ENCODE results near the gene PRDM12.

DNA sequence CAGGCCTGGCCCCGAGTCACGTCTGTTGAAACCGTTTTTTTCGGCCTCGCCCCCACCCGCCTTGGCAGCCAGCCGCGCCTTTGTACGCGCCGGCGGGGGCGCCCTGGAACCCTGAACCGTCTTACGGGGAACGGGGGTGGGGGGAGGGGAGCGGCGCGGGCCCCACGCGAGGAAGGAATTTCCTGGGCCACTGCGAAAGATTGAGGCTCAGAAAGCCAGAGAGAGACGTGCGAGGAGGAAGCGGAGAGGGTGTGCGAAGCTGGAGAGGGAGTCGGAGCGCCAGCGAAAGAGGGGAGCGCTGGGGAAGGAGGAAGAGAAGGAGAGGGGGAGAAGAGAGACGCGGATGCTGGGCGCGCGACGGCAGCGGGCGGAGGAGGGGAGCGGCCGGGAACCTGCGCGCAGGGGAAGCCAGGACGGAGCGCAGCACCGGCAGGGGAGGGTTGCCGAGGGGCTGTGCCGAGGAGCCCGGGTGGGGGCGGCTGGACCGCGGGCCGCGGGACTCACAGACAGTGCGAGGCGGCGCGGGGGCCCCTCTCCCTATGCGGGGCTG lies 4.6 kb upstream of the PRDM12 start:
- TF ChIP-seq EP300 (IDR thresholded peaks at IDR 0.05) (no peak), POLR2A (IDR thresholded peaks at IDR 0.05; ENCODE audit: low read depth) (no peak)
